Small intestine (tissue), 7 donors: ENCODE measurements around the gene ZNF462. TPM values are rescaled to one million over a fixed set of nuclear protein-coding genes. Genes with fewer than 3 reads are reported as not detected.

Experiments
- DNase-seq, 2 donors: peaks; one replicate each; pipeline versions ENCODE4 v3.0.0 to v3.0.0-alpha.2; 2013
- FAIRE-seq: peaks from 2 replicates; lab custom pipeline; 2012; peaks lifted over from hg19 to GRCh38; lab: Jason Lieb, UNC
- H3K27ac ChIP-seq, 3 donors: one replicate each; pipeline ENCODE4 v1.5.1; 2013; ENCODE audit warnings: low read length in 2 of 3, mild to moderate bottlenecking in 2 of 3, control low read depth in 1 of 3, inconsistent platforms in 1 of 3, low read depth in 1 of 3, moderate library complexity in 1 of 3
- H3K27me3 ChIP-seq, 3 donors: one replicate each; pipeline ENCODE4 v1.6.1; 2013; ENCODE audit warnings: low read length in 3 of 3, inconsistent platforms in 1 of 3; ENCODE audit not compliant: control insufficient read depth in 3 of 3, insufficient read depth in 3 of 3
- H3K36me3 ChIP-seq, 3 donors: one replicate each; pipeline ENCODE4 v1.6.1; 2013; ENCODE audit warnings: low read length in 3 of 3, inconsistent platforms in 1 of 3, low read depth in 1 of 3, mild to moderate bottlenecking in 1 of 3, moderate library complexity in 1 of 3; ENCODE audit not compliant: control insufficient read depth in 3 of 3, insufficient read depth in 2 of 3
- H3K4me1 ChIP-seq, 3 donors: one replicate each; pipeline ENCODE4 v1.6.1; 2013; ENCODE audit warnings: low read length in 2 of 3, inconsistent platforms in 1 of 3, low read depth in 1 of 3, mild to moderate bottlenecking in 1 of 3, moderate library complexity in 1 of 3; ENCODE audit not compliant: control insufficient read depth in 3 of 3, insufficient read depth in 2 of 3
- H3K4me3 ChIP-seq, 3 donors: one replicate each; pipeline ENCODE4 v1.5.1; 2013; ENCODE audit warnings: low read length in 3 of 3, control low read depth in 1 of 3, inconsistent platforms in 1 of 3, low read depth in 1 of 3, mild to moderate bottlenecking in 1 of 3, moderate library complexity in 1 of 3
- H3K9me3 ChIP-seq, 2 donors: one replicate each; pipeline ENCODE4 v1.6.1; 2013; ENCODE audit warnings: low read depth in 1 of 2, low read length in 1 of 2; ENCODE audit not compliant: control insufficient read depth in 2 of 2, insufficient read depth in 1 of 2
- WGBS, 3 donors: extraction: QIAGEN DNeasy Blood & Tissue Kit; methylation state at CpG; one replicate each; pipeline ENCODE4 v1.1.7; 2013; 5-methylcytosine and 5-hydroxymethylcytosine counted together
- polyA plus RNA-seq, 4 donors: library from polyadenylated mRNA; stranded (reverse) in 3 of 4; unstranded in 1 of 4; fragments of 200-250 nt in 3 of 4; fragments of 120-200 nt in 1 of 4; gene quantifications; one replicate each; pipeline versions ENCODE4 v1.2.1 to v1.2.3, GENCODE V29; 2013
- donor health status: healthy with polysubstance abuse.
- donor health status: control.
- donor health status: control.
- donor health status: Bipolar disorder and iron deficiency.
- donor health status: healthy.

The ZNF462 gene
- polyA plus RNA-seq, 4 donors: 0.54 to 13.0 (median 3.3) TPM

DNA sequence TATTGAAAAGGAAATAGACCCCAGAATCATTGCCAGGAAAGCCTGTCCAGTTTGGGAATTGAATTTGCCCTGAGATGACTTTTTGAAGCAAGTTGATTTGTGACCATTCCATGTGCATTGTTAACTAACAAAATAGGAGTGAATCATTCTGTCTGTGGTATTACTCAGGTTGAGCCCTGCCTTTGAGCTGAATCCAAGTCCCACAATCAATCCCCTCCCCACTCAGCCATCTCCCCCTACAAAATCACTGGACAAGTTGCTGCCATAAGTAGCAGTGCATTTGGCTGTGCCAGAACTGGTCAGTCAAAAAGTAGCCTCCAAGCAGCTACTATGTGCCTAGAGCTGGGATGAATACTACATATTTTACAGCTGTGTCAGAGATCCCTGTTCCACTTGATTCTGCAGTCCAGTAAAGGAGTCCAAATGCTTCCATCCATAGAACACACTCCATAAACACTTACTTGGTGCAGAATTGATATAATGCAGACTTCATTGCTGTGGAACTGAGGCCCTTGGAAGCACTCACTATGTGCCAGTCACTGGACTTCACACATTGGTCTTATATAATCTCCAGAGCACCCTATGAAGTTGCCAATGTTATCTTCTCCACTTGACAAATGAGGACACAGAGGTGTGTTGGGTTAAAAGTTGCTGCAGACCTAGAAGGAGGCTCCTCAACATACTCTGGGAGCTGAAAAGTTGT, 96.1 kb downstream of the ZNF462 start:
- FAIRE-seq: no peak

DNA sequence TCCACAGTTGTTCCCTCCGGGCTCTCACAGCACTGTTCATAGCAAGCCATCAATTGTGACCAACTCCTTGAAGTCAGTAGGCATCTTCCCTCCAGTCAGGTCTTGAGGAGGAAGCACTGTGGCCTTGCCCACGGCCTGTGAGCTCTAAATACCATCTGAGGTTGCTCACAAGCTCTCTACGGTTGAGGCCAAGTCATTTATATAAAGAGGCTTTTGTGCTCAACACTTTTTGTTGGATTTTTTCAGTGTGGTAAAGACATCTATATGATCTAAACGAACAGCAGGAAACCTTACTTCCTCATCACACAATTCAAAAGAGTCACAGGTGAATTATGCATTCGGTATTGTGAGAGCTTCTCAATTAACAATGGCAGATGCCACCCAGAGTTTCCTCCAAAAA, 97.3 kb downstream of the ZNF462 start:
- peaks cover 0 to 5% (median 0%) of the 10 kb centered on the region in 3 donors for H3K36me3 ChIP-seq
- no peak overlapping the region for H3K4me3 ChIP-seq
- H3K4me1 ChIP-seq: no peaks in the 10 kb centered on the region
- DNase-seq (no peak), FAIRE-seq (no peak)
- no peaks in the 10 kb centered on the region for H3K27me3 ChIP-seq
- H3K9me3 ChIP-seq: no peaks in the 10 kb centered on the region
- WGBS, 3 donors: 69 to 82% (median 74%) methylated on average over 5 of the region's 5 CpGs
- H3K27ac ChIP-seq: no peak overlapping the region

More for the DNA sequence above, 96.1 kb downstream of the ZNF462 start:
- no peak overlapping the region for H3K4me3 ChIP-seq
- no peaks in the 10 kb centered on the region for H3K27me3 ChIP-seq
- no peak overlapping the region for H3K27ac ChIP-seq
- no peaks in the 10 kb centered on the region for H3K4me1 ChIP-seq
- H3K36me3 ChIP-seq: peaks cover 0 to 5% (median 0%) of the 10 kb centered on the region in 3 donors
- no peak for DNase-seq
- H3K9me3 ChIP-seq: no peaks in the 10 kb centered on the region

DNA sequence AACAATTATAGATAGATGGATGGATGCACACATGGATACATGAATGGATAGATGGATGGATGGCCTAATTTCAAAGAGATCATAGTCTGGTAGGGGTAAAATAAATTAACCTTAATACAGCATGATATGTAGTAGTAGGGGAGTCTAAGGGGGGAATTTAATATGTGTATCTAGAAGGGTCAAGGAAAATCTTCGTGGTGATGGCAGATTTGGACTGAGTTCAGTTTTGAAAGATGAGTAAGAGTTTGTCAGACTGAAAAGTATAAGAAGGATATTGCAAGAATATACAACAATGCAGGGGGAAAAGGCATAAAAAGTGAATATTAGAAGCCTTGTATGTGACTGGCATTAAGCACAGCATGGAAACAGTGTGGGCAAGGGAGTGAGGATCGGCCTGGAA, 98.7 kb downstream of the ZNF462 start:
- FAIRE-seq (no peak), DNase-seq (no peak)
- H3K27ac ChIP-seq: peak overlapping the region in 1 of 3 donors; percentile 61

DNA sequence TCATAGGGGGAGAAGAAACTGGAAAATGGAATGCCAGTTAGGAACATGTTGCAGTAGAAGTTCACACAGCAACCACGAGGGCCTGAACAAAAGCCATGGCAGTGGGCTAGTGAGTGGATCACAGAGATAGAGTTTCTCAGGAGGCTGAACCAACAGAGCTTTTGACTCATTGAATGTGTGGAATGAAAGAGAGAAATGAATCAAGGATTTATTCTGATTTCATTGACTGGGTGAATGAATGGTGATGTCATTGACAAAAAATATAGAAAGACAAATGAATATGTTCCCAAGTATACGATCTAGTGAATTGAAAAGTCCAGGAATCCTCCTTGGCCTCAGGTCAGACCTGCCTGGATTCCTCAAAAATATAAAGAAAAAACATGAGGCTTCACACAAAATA, 99.2 kb downstream of the ZNF462 start:
- DNase-seq: no peak
- Histone ChIP-seq H3K4me3 (no peak overlapping the region), H3K27me3 (no peaks in the 10 kb centered on the region), H3K36me3 (peaks cover 0 to 5% (median 0%) of the 10 kb centered on the region in 3 donors), H3K27ac (peak overlapping the region in 2 of 3 donors; percentile 4 to 61), H3K4me1 (no peaks in the 10 kb centered on the region), H3K9me3 (no peaks in the 10 kb centered on the region)
- WGBS, 3 donors: 75 to 79% (median 79%) methylated on average over 2 of the region's 2 CpGs
- FAIRE-seq: no peak

More for the DNA sequence above, 98.7 kb downstream of the ZNF462 start:
- WGBS, 3 donors: 83 to 88% (median 83%) methylated on average over 2 of the region's 2 CpGs
- Histone ChIP-seq H3K27me3 (no peaks in the 10 kb centered on the region), H3K9me3 (no peaks in the 10 kb centered on the region), H3K4me1 (no peaks in the 10 kb centered on the region), H3K4me3 (no peak overlapping the region), H3K36me3 (peaks cover 0 to 5% (median 0%) of the 10 kb centered on the region in 3 donors)

DNA sequence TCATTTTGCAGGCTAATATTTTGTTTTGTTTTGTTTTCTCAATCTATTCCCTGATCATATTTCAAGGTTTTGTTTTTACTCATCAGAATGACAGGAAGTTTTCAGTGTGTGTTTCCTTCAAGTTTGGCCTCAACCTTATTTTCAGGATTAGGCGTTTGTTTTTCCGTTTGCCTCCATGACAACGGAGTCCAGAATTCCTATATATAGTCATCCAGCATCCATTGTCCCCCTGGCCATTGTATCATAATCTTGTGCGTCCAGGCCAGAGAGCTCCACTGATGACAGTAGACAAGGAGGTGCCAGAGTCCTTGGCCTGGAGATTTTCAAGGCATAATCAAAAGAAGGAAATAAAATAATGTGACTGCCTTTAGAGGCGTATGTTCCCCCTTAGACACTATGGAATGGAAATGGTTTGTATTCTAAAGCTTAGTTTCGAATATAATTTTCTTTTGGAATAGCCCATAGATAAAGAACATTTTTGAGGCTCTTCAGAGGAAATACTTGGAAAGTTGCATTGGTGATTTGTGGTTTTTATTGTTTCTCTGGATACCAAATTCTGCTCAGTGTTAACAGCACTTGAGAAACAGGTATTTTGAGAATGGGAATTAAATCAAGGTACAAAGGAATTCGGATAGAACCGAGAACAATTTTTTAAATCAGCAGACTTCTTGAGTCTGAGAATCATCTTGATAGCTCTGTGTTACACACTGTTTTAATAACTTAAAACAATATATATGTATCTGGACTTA, 99.8 kb downstream of the ZNF462 start:
- H3K4me1 ChIP-seq: no peaks in the 10 kb centered on the region
- no peaks in the 10 kb centered on the region for H3K9me3 ChIP-seq
- no peak for FAIRE-seq
- H3K4me3 ChIP-seq: no peak overlapping the region
- H3K27me3 ChIP-seq: no peaks in the 10 kb centered on the region
- H3K27ac ChIP-seq: no peak overlapping the region
- peaks cover 0 to 5% (median 0%) of the 10 kb centered on the region in 3 donors for H3K36me3 ChIP-seq
- peak in 1 of 2 donors; percentile 6 for DNase-seq
- 78 to 89% (median 83%) methylated on average over 8 of the region's 8 CpGs for WGBS, 3 donors

DNA sequence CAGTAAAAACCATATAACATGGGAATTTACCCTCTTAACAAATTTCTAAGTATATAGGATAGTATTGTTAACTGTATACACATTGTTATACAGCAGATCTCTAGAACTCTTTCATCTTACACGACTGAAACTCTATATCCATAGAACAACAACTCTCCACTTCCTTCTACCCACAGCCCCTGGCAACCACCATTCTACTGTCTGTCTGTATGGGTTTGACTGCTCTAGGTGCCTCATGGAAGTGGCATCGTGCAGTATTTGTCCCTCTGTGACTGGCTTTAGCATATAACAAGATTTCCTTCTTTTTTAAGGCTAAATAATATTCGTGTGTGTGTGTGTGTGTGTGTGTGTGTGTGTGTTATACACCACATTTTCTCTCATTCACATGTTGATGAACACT, 100.7 kb downstream of the ZNF462 start:
- Histone ChIP-seq H3K9me3 (no peaks in the 10 kb centered on the region), H3K4me1 (no peaks in the 10 kb centered on the region), H3K27ac (no peak overlapping the region), H3K36me3 (peaks cover 0 to 2% (median 0%) of the 10 kb centered on the region in 3 donors), H3K27me3 (no peaks in the 10 kb centered on the region), H3K4me3 (no peak overlapping the region)
- 71 to 79% (median 74%) methylated on average over 3 of the region's 3 CpGs for WGBS, 3 donors
- DNase-seq (no peak), FAIRE-seq (no peak)

DNA sequence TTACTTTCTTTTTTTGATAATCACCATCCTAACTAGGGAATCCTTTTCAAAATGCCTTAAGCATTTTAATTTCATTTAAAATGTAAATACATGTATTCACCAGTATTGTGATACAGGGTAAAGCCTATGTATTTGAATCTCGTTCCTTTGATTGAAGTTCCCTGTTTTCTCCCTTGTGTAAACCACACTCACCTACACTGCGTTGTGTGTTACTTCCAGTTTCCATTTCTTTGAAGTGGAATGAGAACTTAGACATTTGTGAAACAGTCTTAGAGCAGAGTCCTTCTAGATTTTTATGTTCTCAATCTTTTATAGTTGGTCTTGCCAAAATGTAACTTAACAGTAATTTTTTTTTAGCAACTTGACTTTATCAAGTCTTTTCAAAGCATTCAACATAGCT, 101.4 kb downstream of the ZNF462 start:
- H3K9me3 ChIP-seq: no peaks in the 10 kb centered on the region
- no peak overlapping the region for H3K4me3 ChIP-seq
- peaks cover 0 to 2% (median 0%) of the 10 kb centered on the region in 3 donors for H3K36me3 ChIP-seq
- no peaks in the 10 kb centered on the region for H3K27me3 ChIP-seq
- DNase-seq: no peak
- no peak for FAIRE-seq
- no peak overlapping the region for H3K27ac ChIP-seq
- 17 to 39% (median 22%) methylated on average over 2 of the region's 2 CpGs for WGBS, 3 donors
- no peaks in the 10 kb centered on the region for H3K4me1 ChIP-seq

DNA sequence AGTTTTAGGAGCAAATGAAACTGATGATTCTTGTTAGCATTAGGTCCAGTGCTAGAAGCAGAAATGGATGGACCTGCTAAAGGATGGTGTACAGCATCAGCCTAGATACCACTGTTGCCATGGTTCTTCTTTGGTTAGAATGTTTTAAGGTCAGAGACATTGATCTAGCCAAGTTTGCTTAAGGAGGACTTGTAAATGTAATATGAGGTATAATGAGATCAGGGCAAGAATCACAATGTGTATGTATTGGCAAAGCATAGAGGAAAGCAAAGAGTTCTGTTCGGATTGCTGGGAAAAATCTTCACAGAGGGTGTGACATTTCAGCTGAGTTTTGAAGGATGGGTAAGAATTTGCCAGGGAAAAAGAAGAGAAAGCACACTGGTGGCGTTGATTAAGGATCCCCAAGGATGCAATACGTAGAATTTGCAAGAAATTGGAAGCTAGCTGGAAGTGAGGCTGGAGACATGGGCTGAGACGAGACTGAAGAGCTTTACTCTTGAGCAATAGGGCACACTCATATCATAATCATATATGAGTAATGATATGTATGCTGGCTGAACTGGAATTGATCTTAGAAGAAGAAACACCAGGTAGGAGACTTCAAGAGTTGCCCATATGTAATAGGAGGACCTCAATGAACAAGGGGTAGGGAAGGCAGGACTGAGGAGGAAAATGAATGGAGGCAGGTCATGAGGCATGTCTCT, 102.0 kb downstream of the ZNF462 start:
- WGBS, 3 donors: 77 to 95% (median 87%) methylated on average over 4 of the region's 4 CpGs
- no peak for FAIRE-seq

More for the DNA sequence above, 102.0 kb downstream of the ZNF462 start:
- no peak for DNase-seq
- no peak overlapping the region for H3K27ac ChIP-seq
- H3K4me1 ChIP-seq: no peaks in the 10 kb centered on the region
- H3K9me3 ChIP-seq: no peaks in the 10 kb centered on the region
- H3K27me3 ChIP-seq: no peaks in the 10 kb centered on the region
- H3K36me3 ChIP-seq: peaks cover 0 to 2% (median 0%) of the 10 kb centered on the region in 3 donors
- no peak overlapping the region for H3K4me3 ChIP-seq
